SK-N-SH treated with all-trans-retinoic acid at 6 μM for 48 hours (cell line): ENCODE data around the gene RABGAP1L.

Source experiments
- ARNTL ChIP-seq: fragments of 450-650 bp; formaldehyde crosslinking; IDR thresholded peaks from 2 replicates; pipeline ENCODE4 v1.5.0; 2020; ENCODE audit warnings: low read depth, mild to moderate bottlenecking, moderate library complexity, borderline replicate concordance
- CSDC2 ChIP-seq: fragments of 250-450 bp; sonication (Bioruptor Pico); IDR thresholded peaks from 2 replicates; pipeline ENCODE4 v1.5.0; 2020; ENCODE audit warnings: mild to moderate bottlenecking, moderate library complexity
- ISL1 ChIP-seq: fragments of 250-450 bp; sonication (Bioruptor Pico); IDR thresholded peaks from 2 replicates; pipeline ENCODE4 v2.1.2; 2022; ENCODE audit warnings: mild to moderate bottlenecking, moderate library complexity
- PATZ1 ChIP-seq: fragments of 250-450 bp; sonication (Bioruptor Pico); IDR thresholded peaks from 2 replicates; pipeline ENCODE4 v1.8.0; 2020; ENCODE audit warnings: mild to moderate bottlenecking, moderate library complexity, borderline replicate concordance
- PPARA ChIP-seq: fragments of 250-450 bp; sonication (Bioruptor Pico); IDR thresholded peaks from 2 replicates; pipeline ENCODE4 v1.5.0; 2020; ENCODE audit warnings: mild to moderate bottlenecking, borderline replicate concordance
- RARB ChIP-seq: fragments of 250-450 bp; sonication (Bioruptor Pico); IDR thresholded peaks from 2 replicates; pipeline ENCODE4 v1.8.0; 2021; ENCODE audit warnings: mild to moderate bottlenecking, moderate library complexity
- SNAI2 ChIP-seq: fragments of 250-450 bp; sonication (Bioruptor Pico); IDR thresholded peaks from 2 replicates; pipeline ENCODE4 v1.5.0; 2020; ENCODE audit warnings: mild to moderate bottlenecking, moderate library complexity
- TCF4 ChIP-seq: fragments of 250-450 bp; sonication (Bioruptor Pico); IDR thresholded peaks from 2 replicates; pipeline ENCODE4 v1.8.0; 2021; ENCODE audit warnings: mild to moderate bottlenecking, moderate library complexity, borderline replicate concordance
- TSHZ2 ChIP-seq: fragments of 250-450 bp; sonication (Bioruptor Pico); IDR thresholded peaks from 2 replicates; pipeline ENCODE4 v1.5.0; 2020; ENCODE audit warnings: mild to moderate bottlenecking, moderate library complexity
- ZC3H10 ChIP-seq: fragments of 250-450 bp; sonication (Bioruptor Pico); IDR thresholded peaks from 2 replicates; pipeline ENCODE4 v1.5.1; 2021; ENCODE audit warnings: mild to moderate bottlenecking, moderate library complexity
- ZFP3 ChIP-seq: fragments of 250-450 bp; sonication (Bioruptor Pico); IDR thresholded peaks from 2 replicates; pipeline ENCODE4 v1.5.0; 2020; ENCODE audit warnings: mild to moderate bottlenecking, moderate library complexity
- ZNF70 ChIP-seq: fragments of 450-650 bp; formaldehyde crosslinking; IDR thresholded peaks from 2 replicates; pipeline ENCODE4 v1.5.0; 2020; ENCODE audit warnings: mild to moderate bottlenecking, moderate library complexity

GRCh38 chr1:174659823-174660222 is 500.5 kb downstream of the RABGAP1L start:
- TF ChIP-seq PATZ1 (CRISPR knock-in tag) (no peak), ISL1 (CRISPR knock-in tag) (no peak), RARB (CRISPR knock-in tag) (no peak), ARNTL (CRISPR knock-in tag) (no peak), ZNF70 (no peak), TSHZ2 (no peak), SNAI2 (no peak), CSDC2 (CRISPR knock-in tag) (no peak), ZC3H10 (CRISPR knock-in tag) (no peak), TCF4 (CRISPR knock-in tag) (no peak), ZFP3 (CRISPR knock-in tag) (no peak), PPARA (CRISPR knock-in tag) (no peak)
